A549 treated with dexamethasone at 1 μM for 4 hours (cell line): ENCODE results near the gene ZNF837. TPM values are rescaled to one million over a fixed set of nuclear protein-coding genes. Genes with fewer than 3 reads are reported as not detected.

ENCODE experiments used
- total RNA-seq: library from RNA; stranded (reverse); fragments of 200-300 nt; extraction: Qiagen RNA extraction; gene quantifications from 5 replicates; pipeline ENCODE4 v1.2.3, GENCODE V29; 2022

Gene ZNF837
- 0.86 to 1.5 TPM (median 1.2 TPM) in 5 replicates for total RNA-seq

GRCh38 chr19:58380662-58381459 is at the start of gene ZNF837:
Gene ZNF837, minus strand, starts transcription at chr19:58381030. Its CDS starts 11,698 bp downstream, at chr19:58369332.

GRCh38 chr19:58408152-58409009 is 27.6 kb upstream of the ZNF837 start, which contains the start of gene ZNF584:
Gene ZNF584, plus strand, starts transcription at chr19:58408649. Its CDS starts 499 bp downstream, at chr19:58409148.

GRCh38 chr19:58395220-58395978 is 14.6 kb upstream of the ZNF837 start, which contains the start of gene RNF225:
Gene RNF225, plus strand, starts transcription at chr19:58395656. Its CDS starts 434 bp downstream, at chr19:58396090.

GRCh38 chr19:58386576-58387337 is 5.9 kb upstream of the ZNF837 start, which contains the start of gene RPS5:
Gene RPS5, plus strand, starts transcription at chr19:58387269. Its CDS starts 869 bp downstream, at chr19:58388138.

GRCh38 chr19:58362272-58362994 is 18.4 kb downstream of the ZNF837 start, which contains the start of gene ZNF497:
Gene ZNF497, minus strand, starts transcription at chr19:58362751. Its CDS starts 5,116 bp downstream, at chr19:58357635.

GRCh38 chr19:58352760-58353671 is 27.8 kb downstream of the ZNF837 start, which contains the start of gene A1BG:
Gene A1BG, minus strand, starts transcription at chr19:58353492. Its CDS starts 55 bp downstream, at chr19:58353437.

GRCh38 chr19:58326914-58327726 is 53.7 kb downstream of the ZNF837 start, which contains the start of gene ZSCAN22:
Gene ZSCAN22, plus strand, starts transcription at chr19:58326994. Its CDS starts 7,809 bp downstream, at chr19:58334803.

Other genes starting within 250 kb of the ZNF837 start
- 2.7 to 3.5 TPM (median 3.2 TPM) in 5 replicates for gene ZNF329, start 230.2 kb downstream of the ZNF837 start, total RNA-seq
- gene ZNF274, start 198.0 kb downstream of the ZNF837 start, total RNA-seq = 12.1 to 13.7 TPM (median 13.0 TPM) in 5 replicates
- 11.2 to 18.7 TPM (median 17.9 TPM) in 5 replicates for gene ZNF544, start 152.1 kb downstream of the ZNF837 start, total RNA-seq
- gene ZNF8, start 102.1 kb downstream of the ZNF837 start, total RNA-seq = 1.2 to 1.5 TPM (median 1.3 TPM) in 5 replicates
- gene ERVK3-1, start 75.7 kb downstream of the ZNF837 start, total RNA-seq = 89.6 to 105 TPM (median 92.7 TPM) in 5 replicates
- 2.5 to 3.2 TPM (median 2.9 TPM) in 5 replicates for gene ZSCAN22, start 54.0 kb downstream of the ZNF837 start, total RNA-seq
- 8.6 to 11.0 TPM (median 10.2 TPM) in 5 replicates for gene A1BG, start 27.5 kb downstream of the ZNF837 start, total RNA-seq
- 0.74 to 1.6 TPM (median 1.1 TPM) in 5 replicates for gene ZNF497, start 18.3 kb downstream of the ZNF837 start, total RNA-seq
- gene RPS5, start 6.2 kb upstream of the ZNF837 start, total RNA-seq = 1,918 to 2,176 TPM (median 2,046 TPM) in 5 replicates
- 0.11 to 0.19 TPM (median 0.17 TPM) in 3 of 5 replicates, not detected in the others for gene RNF225, start 14.6 kb upstream of the ZNF837 start, total RNA-seq
- gene ZNF584, start 27.6 kb upstream of the ZNF837 start, total RNA-seq = 17.0 to 19.0 TPM (median 18.4 TPM) in 5 replicates
- 0.08 to 0.14 TPM (median 0.09 TPM) in 5 replicates for gene ZNF132, start 59.1 kb upstream of the ZNF837 start, total RNA-seq
- 5.5 to 7.9 TPM (median 7.5 TPM) in 5 replicates for gene ZNF324B, start 70.6 kb upstream of the ZNF837 start, total RNA-seq
- 8.1 to 10.5 TPM (median 10.2 TPM) in 5 replicates for gene ZNF324, start 86.0 kb upstream of the ZNF837 start, total RNA-seq
- gene ZNF446, start 95.3 kb upstream of the ZNF837 start, total RNA-seq = 9.8 to 12.3 TPM (median 11.4 TPM) in 5 replicates
- 20.1 to 31.2 TPM (median 26.7 TPM) in 5 replicates for gene SLC27A5, start 131.0 kb upstream of the ZNF837 start, total RNA-seq
- 11.1 to 22.6 TPM (median 21.3 TPM) in 5 replicates for gene ZBTB45, start 138.8 kb upstream of the ZNF837 start, total RNA-seq
- 620 to 956 TPM (median 843 TPM) in 5 replicates for gene TRIM28, start 163.0 kb upstream of the ZNF837 start, total RNA-seq
- gene CHMP2A, start 174.1 kb upstream of the ZNF837 start, total RNA-seq = 195 to 225 TPM (median 204 TPM) in 5 replicates
- gene UBE2M, start 177.6 kb upstream of the ZNF837 start, total RNA-seq = 131 to 164 TPM (median 141 TPM) in 5 replicates
- gene MZF1, start 192.3 kb upstream of the ZNF837 start, total RNA-seq = 6.6 to 15.0 TPM (median 12.8 TPM) in 5 replicates